GM12865 (cell line): ENCODE results near the gene SAE1.

Experiments used
- DNase-seq: peaks from one replicate; pipeline ENCODE4 v3.0.0; 2010; ENCODE audit warnings: low read depth
- H3K4me3 ChIP-seq: 2 replicates; pipeline ENCODE4 v1.5.1; 2011; ENCODE audit warnings: mild to moderate bottlenecking, low read depth, low read length, control low read depth
- TF ChIP-seq, protein P1 (sequence below): IDR thresholded peaks from 2 replicates; pipeline ENCODE4 v1.5.1; 2011; ENCODE audit warnings: low read length, control low read depth, low read depth, inconsistent platforms; ENCODE audit not compliant: insufficient read depth; ENCODE audit errors: missing control alignments

Gene SAE1

DNA sequence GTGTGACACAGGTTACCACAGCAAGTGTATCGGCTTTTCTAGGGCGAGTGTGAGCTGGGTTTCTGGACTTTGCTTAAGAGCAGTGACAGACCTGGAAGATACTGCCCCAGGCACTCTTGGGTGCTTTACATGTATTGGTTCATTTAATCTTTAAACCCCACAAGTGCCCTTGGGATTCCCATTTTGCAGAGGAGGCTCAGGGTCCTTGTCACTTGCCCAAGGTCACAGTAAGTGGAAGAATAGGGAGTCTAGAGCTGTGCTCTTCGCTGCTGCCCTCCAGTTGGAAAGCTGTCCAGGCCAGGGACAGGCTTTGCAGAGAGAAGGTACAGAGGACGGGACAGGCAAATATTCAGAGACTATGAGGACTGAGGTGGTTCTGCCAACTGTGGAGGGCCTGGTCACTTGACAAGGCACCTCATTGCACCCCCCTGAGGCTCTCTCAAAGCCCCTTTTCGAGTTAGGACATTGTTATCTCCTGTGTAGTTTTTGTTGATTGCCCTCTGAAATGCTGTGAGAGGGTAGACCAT, 57.9 kb downstream of the SAE1 start:
- no peak for DNase-seq
- no peak overlapping the region for H3K4me3 ChIP-seq
- TF ChIP-seq, protein P1, sequence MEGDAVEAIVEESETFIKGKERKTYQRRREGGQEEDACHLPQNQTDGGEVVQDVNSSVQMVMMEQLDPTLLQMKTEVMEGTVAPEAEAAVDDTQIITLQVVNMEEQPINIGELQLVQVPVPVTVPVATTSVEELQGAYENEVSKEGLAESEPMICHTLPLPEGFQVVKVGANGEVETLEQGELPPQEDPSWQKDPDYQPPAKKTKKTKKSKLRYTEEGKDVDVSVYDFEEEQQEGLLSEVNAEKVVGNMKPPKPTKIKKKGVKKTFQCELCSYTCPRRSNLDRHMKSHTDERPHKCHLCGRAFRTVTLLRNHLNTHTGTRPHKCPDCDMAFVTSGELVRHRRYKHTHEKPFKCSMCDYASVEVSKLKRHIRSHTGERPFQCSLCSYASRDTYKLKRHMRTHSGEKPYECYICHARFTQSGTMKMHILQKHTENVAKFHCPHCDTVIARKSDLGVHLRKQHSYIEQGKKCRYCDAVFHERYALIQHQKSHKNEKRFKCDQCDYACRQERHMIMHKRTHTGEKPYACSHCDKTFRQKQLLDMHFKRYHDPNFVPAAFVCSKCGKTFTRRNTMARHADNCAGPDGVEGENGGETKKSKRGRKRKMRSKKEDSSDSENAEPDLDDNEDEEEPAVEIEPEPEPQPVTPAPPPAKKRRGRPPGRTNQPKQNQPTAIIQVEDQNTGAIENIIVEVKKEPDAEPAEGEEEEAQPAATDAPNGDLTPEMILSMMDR: no peak

DNA sequence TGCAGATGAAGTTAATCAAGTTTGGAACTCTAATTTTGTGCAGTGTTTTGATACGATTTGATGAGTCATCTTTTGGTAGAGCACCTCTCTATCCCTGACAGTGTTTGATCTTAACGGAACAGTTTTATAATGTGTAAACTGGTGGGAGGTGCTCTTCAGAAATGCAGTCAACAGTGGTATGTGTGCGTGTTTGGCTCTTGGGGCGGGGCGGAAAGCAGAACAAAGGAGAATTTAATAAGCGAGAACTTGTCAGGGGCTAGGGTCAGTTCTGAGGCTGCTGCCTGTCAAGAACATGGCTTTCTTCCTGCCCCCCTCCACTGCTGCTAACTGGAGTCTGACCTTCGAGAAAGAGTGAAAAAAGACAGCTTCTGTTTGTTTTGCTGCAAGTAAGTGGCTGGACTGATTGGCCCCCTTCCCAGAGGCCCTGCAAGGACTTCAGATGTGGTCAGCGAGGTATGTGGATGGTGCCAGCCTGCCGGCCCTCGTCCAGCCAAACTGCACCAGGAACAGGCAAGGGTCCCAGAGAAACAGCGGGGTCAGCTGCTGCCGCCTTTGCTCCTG, 59.6 kb downstream of the SAE1 start:
- TF ChIP-seq, protein P1: no peak
- no peak overlapping the region for H3K4me3 ChIP-seq
- DNase-seq: no peak

DNA sequence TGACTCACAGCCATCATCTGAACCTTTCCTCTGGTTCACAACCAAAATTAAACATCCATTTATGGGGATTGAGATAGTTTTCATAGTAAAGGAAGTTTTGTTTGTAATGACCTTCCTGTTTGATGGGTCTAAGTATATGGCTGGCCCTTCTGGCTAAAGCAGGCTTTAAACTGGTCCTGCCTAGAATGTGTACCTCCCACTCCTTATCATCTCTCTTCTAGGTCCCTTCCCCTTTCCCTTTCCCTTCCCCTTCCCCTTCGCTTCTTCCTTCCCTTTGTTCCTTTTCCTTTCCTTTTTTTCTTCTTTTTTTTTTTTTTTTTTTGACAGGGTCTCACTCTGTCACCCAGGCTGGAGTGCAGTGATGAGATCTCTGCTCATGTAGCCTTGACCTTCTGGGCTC, 64.8 kb downstream of the SAE1 start:
- H3K4me3 ChIP-seq: no peak overlapping the region
- TF ChIP-seq, protein P1: no peak
- no peak for DNase-seq

DNA sequence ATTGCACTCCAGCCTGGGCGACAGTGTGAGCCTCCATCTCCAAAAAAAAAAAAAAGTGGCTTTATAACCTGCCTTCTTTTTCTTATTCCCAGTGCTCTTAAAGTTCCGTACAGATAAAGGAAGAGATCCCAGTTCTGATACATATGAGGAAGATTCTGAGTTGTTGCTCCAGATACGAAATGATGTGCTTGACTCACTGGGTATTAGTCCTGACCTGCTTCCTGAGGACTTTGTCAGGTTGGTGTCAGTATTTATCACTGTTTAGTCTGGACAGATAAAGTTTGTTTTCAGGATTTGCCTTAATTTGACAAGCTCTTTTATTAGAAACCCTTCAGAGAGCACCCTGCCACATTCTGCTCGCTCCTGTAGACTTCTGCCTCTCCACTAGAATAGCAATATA, 66.5 kb downstream of the SAE1 start:
- H3K4me3 ChIP-seq: no peak overlapping the region
- TF ChIP-seq, protein P1: no peak
- no peak for DNase-seq

DNA sequence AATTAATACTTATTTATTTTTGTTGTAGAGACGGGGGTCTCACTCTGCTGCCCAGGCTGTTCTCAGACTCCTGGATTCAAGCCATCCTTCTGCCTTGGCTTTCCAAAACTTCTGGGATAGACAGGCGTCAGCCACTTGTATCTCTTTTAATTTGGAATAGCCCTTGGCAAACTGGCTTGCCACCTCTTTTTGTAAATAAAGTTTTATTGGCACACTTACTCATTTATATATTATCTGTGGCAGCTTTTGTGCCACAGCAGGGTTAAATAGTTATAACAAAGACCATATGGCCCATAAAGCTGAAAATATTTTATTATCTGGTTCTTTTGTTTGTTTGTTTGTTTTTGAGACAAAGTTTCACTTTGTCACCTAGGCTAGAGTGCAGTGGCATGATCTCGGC, 69.9 kb downstream of the SAE1 start:
- TF ChIP-seq, protein P1: no peak
- no peak for DNase-seq
- no peak overlapping the region for H3K4me3 ChIP-seq

DNA sequence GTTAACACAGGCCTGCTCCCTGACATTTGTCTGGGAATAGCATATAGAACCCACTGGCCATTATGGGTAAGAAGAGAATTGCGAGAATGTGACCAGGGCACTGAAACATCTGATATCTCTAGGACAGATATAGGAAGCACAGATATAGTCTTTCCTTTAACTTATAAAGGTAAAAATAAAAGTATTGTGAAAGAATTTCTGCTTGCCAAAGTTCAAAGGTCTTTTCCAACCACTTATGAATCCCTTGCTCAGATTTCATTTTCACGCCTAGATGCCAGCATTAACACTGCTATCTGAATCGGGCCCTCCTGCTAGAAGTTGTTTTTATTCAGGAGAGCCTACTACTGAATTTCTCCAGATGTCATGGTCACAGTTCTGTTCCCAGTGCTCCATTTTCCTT, 72.6 kb downstream of the SAE1 start:
- TF ChIP-seq, protein P1: no peak
- DNase-seq: no peak
- no peak overlapping the region for H3K4me3 ChIP-seq
